ENCODE results near the gene TMEM256. TPM values are rescaled to one million over a fixed set of nuclear protein-coding genes. Genes with fewer than 3 reads are reported as not detected.

The TMEM256 gene
- total RNA-seq, 1 donor from 2014 or later, result 102 TPM

DNA sequence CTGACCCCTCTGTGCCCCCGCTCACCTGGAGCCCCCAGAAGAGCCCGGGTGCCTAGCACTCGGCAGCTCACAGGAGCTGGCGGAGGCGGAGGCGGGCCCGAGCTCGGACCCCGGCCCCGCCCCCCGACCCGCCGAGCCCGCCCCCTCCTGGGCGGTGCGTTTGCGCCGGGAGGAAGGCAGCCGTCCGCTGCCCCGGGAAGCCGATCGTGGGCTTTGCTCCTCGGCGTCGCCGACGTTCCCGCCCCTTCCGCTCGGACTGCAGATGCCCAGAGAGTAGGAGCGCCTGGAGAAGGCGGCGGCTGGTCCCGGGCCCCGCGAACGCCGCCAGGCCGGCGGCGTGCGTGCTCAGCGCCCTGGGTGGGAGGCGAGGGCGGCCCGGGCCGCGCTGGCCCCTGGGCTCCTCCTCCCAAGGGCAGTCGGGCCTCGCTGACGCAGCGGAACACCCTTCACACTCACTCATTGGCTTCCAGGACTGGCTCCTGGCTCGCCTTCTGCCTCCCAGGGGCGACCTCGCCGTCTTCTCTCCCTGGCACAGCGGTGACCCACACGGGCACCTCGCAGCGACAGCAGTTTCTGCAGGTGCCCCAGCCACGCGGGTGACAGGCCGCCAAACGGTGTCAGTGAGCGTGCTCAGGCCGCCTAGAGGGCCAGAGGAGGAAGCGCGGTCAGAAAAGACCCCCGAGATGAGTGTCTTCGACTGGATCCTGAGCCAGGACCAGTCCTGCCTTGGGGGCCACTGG, 9.3 kb downstream of the TMEM256 start, which contains the start of gene PLSCR3:
TSS of gene PLSCR3 (minus strand) at position 74 of the 740 bp plus-strand sequence. CDS start 415 bp downstream, outside the sequence.
- Mint-ChIP-seq H3K27me3 (no peaks in the 10 kb centered on the region), H3K4me1 (ENCODE audit: low read depth) (peaks cover 5% of the 10 kb centered on the region), H3K27ac (peak within 1 kb of the TSS; percentile 96), H3K4me3 (ENCODE audit: low read depth) (peak within 1 kb of the TSS; percentile 87), H3K36me3 (ENCODE audit: insufficient read depth) (no peaks in the 10 kb centered on the region), H3K9me3 (ENCODE audit: low read depth) (no peaks in the 10 kb centered on the region)
- TF ChIP-seq CTCF (IDR thresholded peaks at IDR 0.05; ENCODE audit: unreplicated experiment), result peak; percentile 63
- peak; percentile 72 for DNase-seq (ENCODE audit: low spot score, unreplicated experiment)

DNA sequence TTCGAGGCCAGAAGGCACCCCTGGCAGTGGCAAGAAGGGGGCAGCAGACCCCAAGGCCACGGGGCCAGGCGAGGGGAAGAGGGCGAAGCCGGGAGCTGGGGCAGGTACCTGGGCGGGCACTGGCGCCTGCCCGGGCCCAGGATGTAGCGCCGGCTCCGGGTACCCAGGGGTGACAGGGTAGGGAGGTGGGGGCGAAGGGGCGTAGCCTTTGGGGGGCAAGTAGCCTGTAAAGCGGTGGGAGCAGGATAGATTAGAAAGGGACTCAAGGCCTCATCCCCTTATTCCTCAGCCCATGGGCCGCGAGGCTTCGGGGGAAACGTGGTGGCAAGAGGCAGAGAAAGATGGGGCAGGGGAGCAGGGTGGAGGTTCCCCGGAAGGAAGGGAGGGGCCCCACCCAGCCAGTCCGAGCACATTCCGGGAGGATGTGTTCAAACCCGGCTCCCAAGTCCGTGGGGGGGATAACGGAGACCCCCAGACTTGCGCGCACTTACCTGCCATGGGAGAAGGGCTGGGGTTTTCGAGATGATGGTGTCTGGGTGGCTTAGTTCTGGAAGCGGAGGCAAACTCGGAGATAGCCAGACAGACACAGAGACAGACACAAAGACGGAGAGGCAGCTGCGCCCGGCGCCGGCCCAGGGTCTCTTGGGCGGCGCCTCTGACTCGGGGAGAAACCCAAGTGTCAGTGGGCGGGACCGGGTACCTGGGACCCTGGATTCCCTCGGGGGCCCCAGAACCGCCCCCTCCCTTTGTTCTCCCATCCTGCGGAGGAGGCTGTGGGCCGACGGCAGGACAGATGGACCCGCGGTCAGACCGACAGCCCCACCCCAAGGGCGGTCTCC, 10.1 kb downstream of the TMEM256 start:
- TF ChIP-seq CTCF (IDR thresholded peaks at IDR 0.05; ENCODE audit: unreplicated experiment), result peak; percentile 45
- no peaks in the 10 kb centered on the region for H3K27me3 Mint-ChIP-seq
- H3K36me3 Mint-ChIP-seq (ENCODE audit: insufficient read depth), result peaks cover 4% of the 10 kb centered on the region
- H3K4me3 Mint-ChIP-seq (ENCODE audit: low read depth), result peak overlapping the region; percentile 87
- peak; percentile 32 for DNase-seq (ENCODE audit: low spot score, unreplicated experiment)
- no peaks in the 10 kb centered on the region for H3K9me3 Mint-ChIP-seq (ENCODE audit: low read depth)
- H3K27ac Mint-ChIP-seq, result peak overlapping the region; percentile 82
- peaks cover 5% of the 10 kb centered on the region for H3K4me1 Mint-ChIP-seq (ENCODE audit: low read depth)

GRCh38 chr17:7392696-7393612, 10.9 kb downstream of the TMEM256 start:
- H3K4me3 Mint-ChIP-seq (ENCODE audit: low read depth), result peak overlapping the region; percentile 87
- H3K36me3 Mint-ChIP-seq (ENCODE audit: insufficient read depth), result peaks cover 4% of the 10 kb centered on the region
- no peak for TF ChIP-seq CTCF (IDR thresholded peaks at IDR 0.05; ENCODE audit: unreplicated experiment)
- H3K4me1 Mint-ChIP-seq (ENCODE audit: low read depth), result peaks cover 5% of the 10 kb centered on the region
- no peak overlapping the region for H3K27ac Mint-ChIP-seq
- H3K27me3 Mint-ChIP-seq, result no peaks in the 10 kb centered on the region
- no peaks in the 10 kb centered on the region for H3K9me3 Mint-ChIP-seq (ENCODE audit: low read depth)
- no peak for DNase-seq (ENCODE audit: low spot score, unreplicated experiment)

DNA sequence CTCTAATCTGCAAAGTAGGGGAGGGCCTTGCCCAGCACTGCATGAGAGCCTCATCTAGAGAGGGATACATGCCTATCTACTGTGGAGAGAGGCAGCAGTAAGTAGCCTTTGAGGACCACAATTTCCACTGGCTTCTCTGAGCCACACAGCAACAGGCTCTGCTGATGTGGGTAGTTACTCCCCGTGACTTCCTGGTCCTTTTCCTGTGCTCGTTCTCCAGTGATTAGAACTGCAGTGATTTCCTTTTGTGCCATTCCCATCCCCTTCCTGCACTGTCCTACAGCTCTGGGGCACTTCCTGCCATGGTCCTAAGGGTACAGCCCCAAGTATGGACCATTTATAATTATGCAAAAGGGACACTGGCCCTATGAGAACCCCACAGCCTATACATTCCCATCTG, 12.6 kb downstream of the TMEM256 start:
- no peak overlapping the region for H3K27ac Mint-ChIP-seq
- TF ChIP-seq CTCF (IDR thresholded peaks at IDR 0.05; ENCODE audit: unreplicated experiment), result no peak
- peaks cover 5% of the 10 kb centered on the region for H3K36me3 Mint-ChIP-seq (ENCODE audit: insufficient read depth)
- no peaks in the 10 kb centered on the region for H3K9me3 Mint-ChIP-seq (ENCODE audit: low read depth)
- H3K4me3 Mint-ChIP-seq (ENCODE audit: low read depth), result no peak overlapping the region
- H3K4me1 Mint-ChIP-seq (ENCODE audit: low read depth), result peaks cover 5% of the 10 kb centered on the region
- no peak for DNase-seq (ENCODE audit: low spot score, unreplicated experiment)
- H3K27me3 Mint-ChIP-seq, result no peaks in the 10 kb centered on the region
